DMS 273 (cell line): Measurements from ENCODE around the gene PHACTR3.

ENCODE experiments used
- DNase-seq: peaks from one replicate; lab custom pipeline; 2025; ENCODE audit not compliant: unreplicated experiment; lab: John Stamatoyannopoulos, UW

The PHACTR3 gene

DNA sequence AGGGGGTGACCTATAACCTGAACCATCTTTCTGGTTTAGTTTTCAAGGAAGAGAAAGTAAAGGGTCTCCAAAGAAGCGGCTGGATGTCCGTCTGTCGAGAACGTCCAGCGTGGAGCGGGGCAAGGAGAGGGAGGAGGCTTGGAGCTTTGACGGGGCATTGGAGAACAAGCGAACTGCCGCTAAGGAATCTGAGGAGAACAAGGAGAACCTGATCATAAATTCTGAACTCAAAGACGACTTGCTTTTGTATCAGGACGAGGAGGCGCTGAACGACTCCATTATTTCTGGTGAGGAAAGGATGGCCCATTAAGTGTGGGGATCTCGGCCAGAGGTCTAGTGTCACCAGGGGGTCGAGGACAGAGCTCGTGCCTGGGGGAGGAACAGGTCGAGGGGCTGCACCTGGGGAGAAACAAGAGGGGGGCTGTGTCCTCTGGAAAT lies 169.9 kb downstream of the PHACTR3 start:
- DNase-seq, result no peak

DNA sequence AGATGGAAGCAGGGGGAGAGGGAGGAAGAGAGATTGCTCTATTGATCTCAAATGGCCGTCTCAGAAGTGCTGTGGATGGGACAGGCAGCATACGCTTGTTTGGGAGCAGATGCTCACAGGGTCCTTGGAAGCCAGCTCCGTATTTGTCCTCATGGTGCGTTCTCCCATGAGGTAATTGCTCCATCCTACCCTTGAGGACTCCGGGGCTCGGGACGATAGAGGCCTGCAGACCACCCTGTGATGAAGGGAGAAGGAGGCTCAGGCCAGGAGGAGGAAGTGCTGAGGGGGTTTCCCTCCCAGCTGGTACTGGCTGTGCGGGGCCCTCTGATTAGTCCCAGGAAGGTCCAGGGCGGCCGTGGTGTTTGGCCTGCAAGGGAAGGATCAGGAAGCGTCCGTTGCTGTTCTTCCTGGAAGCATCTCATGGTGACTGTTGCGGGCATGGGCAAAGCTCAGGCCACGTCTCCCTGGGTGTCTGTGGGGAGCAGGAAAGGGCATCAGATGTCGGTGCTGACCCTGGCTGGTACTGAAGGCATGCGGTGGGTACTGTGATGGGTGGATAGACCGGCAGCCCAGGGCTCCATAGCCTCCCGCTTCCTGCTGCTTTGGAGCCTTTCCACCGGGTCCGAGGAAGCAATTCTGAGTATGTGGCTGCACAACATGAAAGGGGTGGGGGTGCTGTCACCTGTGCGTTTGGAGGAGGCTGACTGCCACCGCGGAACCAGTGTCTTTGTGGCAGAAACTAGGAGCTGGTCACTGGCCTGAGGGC lies 170.8 kb downstream of the PHACTR3 start:
- DNase-seq, result no peak

DNA sequence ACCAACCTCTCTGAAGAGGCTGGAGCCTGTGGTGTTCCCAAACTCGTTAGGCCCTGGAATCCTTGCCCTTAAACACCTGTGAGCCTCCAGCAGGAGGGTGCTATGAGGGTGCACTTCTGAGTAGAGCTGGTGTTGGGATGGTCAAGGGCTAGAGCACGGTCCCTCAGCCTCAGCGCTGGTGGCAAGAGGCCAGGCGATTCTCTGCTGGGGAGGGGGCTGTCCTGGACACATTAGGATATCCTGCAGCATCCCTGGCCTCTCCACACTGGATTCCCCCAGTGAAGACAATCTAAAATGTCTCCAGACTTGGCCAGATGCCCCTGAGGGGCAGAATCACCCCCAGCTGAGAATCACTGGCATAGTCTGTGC lies 171.3 kb downstream of the PHACTR3 start:
- DNase-seq, result no peak

DNA sequence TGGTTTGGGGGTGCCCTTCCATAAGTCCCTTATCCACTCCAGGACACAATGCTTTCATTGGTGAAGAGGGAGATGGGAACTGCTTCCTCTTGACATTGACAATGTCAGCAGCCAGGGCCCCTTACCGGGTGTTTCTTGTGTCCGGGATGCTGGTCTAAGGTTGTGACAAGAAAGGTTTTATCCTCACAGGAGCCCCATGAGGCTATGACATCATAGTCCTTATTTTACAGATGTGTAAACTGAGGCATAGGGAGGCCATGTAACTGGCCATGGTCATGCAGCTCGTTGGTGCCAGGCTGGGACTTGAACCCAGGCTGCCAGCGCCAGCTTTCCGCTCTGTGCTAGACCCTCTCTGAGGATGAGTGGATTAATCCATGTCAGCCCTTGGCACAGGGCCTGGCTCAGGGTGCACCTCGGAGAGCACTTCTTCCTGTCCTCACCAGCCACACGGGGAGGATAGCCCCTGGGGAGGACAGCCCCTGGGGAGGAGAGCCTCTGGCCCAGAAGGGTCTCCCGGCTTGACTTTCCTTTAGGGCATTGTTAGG lies 171.8 kb downstream of the PHACTR3 start:
- no peak for DNase-seq

DNA sequence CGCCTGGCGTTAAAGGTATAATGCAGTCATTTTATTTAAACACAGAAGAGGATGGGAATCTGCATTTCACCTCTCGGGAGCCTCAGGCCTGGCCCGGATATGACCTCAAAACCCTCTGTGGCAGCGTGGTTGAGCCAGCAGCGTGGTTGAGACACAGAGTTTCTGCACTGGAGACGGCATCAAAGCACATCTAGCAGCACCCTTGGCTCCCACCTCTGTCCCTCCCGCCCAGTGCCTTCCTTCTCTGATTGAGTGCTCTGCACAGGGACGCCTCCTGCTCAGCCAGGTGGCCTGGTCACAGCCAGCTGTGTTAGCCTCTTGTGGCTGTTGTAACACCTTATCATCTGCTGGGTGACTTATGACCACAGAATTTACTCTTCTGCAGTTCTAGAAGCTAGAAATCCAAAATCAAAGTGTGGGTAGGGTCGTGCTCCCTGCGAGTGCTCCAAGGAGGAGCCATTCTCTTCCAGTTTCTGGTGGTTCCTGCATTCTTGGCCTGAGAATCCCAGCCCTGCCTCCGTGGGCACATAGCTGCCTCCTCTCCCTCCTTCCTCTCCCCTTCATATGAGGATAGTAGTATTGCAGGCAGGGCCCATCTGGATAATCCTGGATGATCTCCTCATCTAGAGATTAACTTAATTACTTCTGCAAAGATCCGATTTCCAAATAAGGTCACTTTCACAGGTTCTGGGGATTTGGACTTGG lies 172.4 kb downstream of the PHACTR3 start:
- no peak for DNase-seq

DNA sequence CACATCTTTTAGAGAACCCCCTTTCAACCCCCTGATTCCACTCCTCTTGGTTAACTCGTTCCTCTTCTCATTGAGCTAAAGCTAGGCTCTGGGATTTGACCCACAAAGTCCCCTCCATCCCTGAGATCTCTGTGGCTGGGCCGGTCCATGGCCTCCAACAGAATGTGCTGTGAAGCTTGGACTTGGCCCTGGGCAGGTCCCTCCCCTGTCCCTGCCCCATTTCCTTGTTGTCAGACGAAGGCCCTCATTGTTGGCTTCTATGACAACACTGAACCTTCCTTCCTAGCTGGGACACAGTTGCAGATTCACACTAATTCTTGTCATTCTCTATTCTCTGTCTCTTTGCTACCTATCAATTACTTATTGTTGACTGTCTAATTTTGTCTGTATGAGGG lies 173.0 kb downstream of the PHACTR3 start:
- DNase-seq, result no peak

DNA sequence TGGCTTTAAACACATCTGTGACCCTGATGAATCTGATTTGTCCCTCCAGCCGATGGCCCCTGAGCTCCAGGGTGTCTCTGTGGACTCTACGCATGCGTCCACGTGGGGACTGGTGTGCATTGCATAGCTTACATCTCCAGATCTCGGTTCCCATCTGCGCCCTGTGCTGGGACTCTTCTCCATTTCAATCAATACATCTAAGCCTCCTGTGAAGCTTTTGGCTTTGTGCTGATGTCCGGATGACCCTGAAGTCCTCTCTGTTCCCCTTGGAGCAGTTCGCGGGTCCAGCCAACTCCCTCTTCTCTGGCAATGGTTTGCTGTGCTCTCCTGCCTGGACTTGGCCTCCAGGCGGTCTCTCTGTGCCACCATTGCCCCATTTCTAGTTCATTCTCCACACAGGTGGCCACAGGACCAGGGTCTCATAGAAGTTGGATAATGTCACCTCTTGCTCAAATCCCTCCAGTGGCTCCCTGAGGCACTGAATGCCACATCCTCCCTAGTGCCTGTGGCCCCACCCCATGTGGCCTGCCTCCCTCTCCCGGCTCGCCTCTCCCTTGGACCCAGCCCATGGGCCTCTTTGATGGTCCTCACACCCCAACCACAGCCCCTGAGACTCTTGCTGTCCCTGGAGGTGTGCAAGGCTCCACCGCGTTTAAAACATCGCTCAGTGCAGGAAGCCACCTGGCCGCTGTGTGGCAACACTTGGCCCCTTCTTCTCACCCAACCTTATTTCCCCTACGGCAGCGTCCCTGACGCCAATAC lies 173.7 kb downstream of the PHACTR3 start:
- DNase-seq, result no peak

DNA sequence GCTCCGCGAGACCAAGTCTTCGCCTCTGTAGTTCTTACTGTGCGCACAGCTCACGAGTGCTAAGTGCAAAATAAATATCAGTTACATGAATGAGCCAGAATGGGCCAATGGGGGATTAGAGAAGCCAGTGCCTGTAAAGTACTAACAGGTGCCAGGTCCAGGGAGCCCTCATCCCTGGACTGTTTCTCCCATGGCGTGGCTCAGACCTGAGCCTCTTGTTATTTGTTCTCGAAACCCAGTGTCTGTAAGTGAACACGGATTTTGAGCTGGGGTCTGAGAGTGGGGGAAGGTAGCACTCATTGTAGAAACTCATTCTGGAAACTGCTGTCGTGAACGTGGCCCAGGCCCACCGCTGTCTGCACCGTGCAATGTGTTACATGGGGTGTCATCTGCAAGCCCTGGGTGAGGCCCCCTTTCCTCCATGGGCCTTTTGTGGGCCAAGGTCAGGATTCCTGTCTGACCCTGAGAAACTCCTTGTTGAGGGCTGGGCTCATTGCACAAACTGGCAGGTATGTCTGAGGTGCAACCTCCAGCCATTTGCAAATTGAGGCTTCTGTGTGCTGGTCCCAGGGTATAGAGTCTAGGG lies 174.4 kb downstream of the PHACTR3 start:
- DNase-seq, result no peak

DNA sequence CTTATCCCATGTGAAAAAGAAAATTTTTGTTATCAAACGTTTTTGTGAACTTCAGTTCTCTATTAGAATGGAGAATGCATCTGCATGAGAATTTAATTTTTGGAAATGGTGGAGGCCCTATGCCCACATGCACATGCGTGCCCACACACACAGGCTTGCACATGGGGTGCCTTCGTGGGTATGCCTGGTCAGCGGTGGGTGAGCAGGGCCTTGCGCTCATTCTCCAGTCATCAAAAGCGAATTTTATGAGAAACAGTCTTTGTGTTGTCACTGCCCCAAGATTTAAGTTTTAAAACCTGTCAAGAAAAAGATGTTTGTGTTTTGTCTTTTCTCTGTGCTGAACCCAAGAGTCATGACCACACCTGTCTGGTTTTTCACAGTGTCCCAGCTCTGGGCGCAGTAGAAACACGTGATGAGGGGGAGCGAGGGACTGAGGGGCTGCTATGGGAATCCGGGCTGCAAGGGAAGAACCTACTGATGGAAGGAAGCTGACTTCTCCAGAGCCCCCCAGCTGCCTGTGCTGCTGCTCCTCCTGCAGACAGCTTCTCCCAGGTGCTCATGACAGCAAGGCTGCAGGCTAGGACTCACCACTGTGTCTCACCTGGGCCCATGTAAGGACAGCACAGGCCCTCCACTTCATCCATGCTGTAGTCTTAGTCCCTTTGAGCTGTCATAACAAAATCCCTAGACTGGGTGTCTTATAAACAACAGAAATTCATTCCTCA lies 175.5 kb downstream of the PHACTR3 start:
- no peak for DNase-seq

DNA sequence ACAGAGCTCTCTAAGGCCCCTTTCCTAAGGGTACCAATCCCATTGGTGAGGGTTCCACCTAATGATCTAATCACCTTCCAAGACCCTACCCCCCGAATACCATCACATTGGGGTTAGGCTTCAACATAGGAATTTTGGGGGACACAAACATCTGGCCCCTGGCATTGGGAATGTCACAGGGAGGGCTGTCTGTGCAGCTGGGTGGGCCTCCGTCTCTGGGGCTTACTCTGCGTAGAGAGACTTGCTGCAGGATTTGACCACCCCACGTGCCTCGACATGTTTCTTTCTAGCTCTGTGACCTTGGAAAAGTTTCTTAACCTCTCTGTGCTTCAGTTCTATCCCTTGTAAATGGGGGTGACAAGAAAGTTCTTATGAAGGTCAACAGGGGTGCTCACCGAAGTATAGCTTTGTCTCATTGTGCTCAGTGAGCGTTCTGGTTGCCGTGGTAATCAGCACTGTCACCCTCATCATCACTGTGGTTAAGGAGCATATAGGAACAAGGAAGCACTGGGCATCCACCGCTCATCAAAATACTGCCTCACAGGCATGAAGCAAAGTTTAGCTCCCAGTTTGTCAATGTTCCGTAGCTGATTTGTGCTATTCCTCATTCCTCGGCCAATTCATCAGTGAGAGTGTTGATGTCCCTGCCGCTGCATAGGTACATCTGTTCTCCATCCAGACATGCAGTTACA lies 176.3 kb downstream of the PHACTR3 start:
- no peak for DNase-seq

DNA sequence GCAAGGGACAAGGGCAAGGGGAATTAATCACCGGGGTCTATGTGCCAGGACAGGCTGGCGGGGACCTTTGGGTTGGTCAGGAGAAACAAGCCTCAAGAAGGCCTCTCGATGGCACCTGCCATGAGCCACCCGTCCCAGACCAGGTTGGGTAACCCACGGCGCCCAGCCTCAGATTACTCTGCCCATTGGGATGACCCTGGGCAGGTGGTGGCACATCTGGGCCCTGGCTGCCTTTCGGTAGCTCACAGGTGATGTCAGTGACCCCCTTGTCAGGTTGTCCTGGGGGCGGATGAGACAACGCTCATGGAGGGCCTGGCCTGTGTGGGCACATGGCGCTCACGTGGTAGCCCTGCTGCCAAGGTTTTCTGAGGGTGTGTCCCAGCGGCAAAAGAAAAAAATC lies 176.9 kb downstream of the PHACTR3 start:
- no peak for DNase-seq

DNA sequence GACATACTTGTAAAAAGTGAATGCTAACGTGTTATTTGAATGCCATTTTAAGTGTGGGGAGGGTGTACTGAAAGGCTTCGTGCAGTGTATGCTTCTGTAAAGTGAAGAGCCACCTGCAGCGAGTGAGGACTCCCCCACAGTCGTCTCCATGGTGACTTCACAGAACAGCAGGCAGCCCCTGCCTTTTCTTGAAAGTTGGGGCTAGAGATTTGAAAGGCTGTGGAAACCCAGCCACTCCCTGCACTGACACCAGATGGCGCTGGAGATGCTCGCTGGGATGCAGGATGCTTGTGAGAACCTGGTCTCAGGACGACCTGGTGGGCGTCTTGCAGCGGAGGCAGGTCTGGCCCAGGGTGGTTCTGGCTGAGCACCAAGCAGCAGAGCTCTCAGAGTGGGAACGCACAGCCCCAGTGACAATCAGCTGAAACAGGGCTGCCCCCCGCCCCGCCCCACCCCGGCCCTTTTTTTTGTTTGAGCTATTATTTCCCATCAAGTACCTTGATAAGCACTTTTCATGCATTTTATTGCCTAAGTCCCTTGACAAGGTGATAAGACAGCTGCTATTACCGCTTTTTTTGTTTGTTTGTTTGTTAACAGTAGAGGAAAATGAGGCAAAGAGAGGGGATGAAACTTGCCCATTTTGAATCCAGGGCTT lies 178.8 kb downstream of the PHACTR3 start:
- DNase-seq, result peak; percentile 81

DNA sequence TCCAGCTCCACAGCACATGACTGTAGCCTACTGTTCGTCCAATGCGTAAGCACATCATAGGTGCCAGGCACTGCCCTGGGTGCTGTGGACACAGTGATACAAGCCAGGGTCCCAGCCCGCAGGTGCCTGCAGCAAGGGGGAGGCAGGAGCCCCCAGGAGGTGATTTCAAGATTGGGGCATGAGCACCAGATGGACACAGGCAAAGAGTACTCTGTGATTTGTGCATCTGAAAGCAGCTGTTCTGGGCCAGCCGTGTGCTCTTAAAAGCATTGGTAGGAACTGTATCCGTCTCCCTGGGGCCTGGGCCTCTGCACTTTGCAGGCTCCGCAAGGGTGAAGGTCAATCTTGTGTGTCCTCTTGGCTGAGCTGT lies 179.3 kb downstream of the PHACTR3 start:
- DNase-seq, result no peak

DNA sequence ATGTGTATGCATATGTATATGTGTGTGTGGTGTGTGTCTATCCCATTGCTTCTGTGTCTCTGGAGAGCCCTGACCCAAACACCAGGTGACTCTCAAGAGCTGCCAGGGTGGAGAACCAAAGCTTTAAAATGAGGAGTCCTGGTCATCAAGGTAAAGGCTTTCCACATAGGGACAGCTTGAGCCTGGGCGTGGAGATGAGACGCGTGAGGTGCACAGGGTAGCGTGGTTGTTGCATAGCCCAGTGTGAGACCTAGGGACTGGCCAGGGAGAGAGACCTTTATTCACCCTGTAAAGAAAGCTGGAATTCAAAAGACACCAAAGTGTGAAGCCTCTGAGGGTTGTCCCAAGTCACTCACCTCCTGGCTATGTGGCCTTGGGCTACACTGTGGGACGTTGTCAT lies 180.0 kb downstream of the PHACTR3 start:
- DNase-seq, result no peak

DNA sequence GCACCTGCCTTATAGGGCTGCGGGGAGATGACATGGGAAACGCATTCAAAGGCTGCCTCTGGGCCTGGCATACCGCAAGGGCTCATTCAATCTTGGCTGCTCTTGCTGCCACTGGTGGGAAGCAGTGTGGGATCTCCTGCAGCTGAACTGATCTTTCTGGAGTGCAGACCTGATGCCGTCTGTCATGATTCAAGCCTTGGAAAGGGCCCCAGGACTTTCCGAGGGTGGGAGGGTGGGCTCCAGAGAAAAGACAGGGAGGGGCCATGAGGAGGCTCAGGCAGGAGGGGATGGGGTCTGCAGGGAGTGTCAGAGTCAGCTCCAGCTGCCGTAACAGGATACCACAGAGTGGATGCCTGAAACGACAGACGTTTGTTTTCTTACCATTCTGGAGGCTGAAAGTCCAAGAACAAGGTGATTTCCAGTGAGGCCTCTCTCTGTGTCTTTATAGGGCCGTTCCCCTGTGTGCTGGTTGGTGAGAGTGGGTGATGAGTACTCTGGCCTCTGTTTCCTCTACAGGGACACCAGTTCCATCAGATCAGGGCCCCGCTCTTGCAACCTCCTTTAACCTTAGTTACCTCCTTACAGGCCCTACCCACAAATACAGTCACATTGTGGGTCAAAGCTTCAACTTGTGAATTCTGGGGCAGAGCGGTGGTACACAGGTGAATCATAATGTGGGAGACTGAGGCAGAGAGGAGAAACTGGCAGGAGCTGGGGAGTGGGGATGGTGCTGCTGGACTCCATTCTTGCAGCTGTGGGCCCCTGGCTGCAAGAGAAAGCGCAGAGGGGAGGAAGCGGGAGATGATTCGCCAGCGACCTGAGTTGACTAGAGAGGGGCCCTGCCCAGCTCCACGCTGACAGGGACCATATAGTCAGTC lies 180.7 kb downstream of the PHACTR3 start:
- no peak for DNase-seq

DNA sequence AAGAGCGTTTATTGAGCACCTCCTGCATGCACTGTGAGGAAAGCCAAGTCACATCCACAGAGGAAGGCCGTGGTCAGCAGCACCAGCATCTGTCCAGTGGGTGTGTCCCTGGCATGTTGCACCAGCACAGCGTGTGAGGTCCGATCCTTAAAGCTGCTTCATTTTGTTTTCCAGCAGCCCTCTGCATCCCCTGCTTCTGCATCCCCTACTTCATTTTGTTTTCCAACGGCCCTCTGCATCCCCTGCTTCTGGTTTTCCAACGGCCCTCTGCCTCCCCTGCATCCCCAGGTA lies 181.3 kb downstream of the PHACTR3 start:
- no peak for DNase-seq

DNA sequence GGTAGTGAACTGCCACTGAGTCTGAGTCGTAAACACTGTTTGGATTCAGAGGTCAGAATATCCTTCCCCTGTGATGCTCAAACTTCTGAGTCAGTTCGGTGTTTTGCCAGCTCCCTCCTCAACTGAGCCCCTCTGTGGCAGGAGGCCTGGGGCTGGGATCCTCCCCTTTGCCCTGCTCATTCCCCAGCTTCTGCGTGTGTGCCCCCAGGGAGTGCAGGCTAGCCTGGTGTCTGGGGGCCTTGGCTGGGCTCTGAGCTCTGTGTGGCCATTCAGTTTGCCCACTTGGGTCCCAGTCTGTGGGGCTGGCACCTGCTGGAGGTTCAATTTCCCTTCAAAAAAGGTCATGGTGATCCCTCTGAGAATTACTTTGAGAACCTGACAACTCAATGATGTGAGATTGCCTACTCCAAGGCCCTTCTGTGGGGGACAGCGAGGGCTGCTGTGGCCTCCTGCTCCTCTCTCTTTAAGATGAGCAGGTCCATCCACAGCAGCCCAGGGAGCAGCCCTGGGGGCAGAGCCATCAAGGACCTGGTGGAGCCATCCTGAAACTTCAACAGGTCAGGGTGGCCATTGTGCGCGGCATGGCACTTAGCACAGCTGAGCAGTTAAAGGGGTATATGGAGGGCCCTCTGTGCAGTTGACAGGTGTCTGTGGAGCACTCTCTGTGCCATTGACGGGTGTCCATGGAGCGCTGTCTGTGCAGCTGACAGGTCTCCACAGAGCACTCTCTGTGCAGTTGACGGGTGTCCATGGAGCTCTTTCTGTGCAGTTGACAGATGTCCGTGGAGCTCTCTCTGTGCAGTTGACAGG lies 181.9 kb downstream of the PHACTR3 start:
- no peak for DNase-seq
